Pancreas (tissue), 10 donors: Measurements from ENCODE around the gene INCENP. TPM values are rescaled to one million over a fixed set of nuclear protein-coding genes. Genes with fewer than 3 reads are reported as not detected.

Source experiments
- ATAC-seq, 4 donors: fragments of 200-7000 bp; cut with Tn5 transposase; one replicate each; pipeline versions ENCODE4 v1.8.0 to v1.9.1; 2020; ENCODE audit warnings: mild to moderate bottlenecking in 4 of 4, moderate library complexity in 4 of 4
- DNase-seq, 6 donors: peaks; one replicate each; pipeline ENCODE4 v3.0.0-alpha.2; 2020
- FAIRE-seq: peaks from 2 replicates; lab custom pipeline; 2012; peaks lifted over from hg19 to GRCh38; lab: Jason Lieb, UNC
- H3K27ac ChIP-seq, 4 donors: fragments of 200-600 bp; sonication (generic); 1 replicate in 3 of 4; 2 replicates in 1 of 4; pipeline versions ENCODE4 v1.5.0 to v1.8.0; 2020
- H3K27me3 ChIP-seq, 4 donors: fragments of 200-600 bp; one replicate each; pipeline ENCODE4 v1.8.0; 2021
- H3K36me3 ChIP-seq, 3 donors: fragments of 200-600 bp; sonication (generic) in 1 of 3; one replicate each; pipeline versions ENCODE4 v1.5.0 to v1.8.0; 2020 to 2021
- H3K4me1 ChIP-seq, 3 donors: fragments of 200-600 bp; one replicate each; pipeline ENCODE4 v1.8.0; 2021
- H3K4me3 ChIP-seq, 4 donors: fragments of 200-600 bp; sonication (generic) in 2 of 4; one replicate each; pipeline versions ENCODE4 v1.5.0 to v1.8.0; 2020 to 2021
- H3K9me3 ChIP-seq, 4 donors: fragments of 200-600 bp; one replicate each; pipeline ENCODE4 v1.8.0; 2021
- WGBS, 2 donors: extraction: QIAGEN DNeasy Blood & Tissue Kit; methylation state at CpG; one replicate each; pipeline ENCODE4 v1.1.7; 2013; 5-methylcytosine and 5-hydroxymethylcytosine counted together
- intact Hi-C, 3 donors: fragments of 100-400 bp; cut with DNase I; formaldehyde crosslinking; loops; one replicate each; pipeline versions ENCODE4 v1.11.1 to v1.14.2; 2022
- polyA plus RNA-seq, 2 donors: library from polyadenylated mRNA; stranded (reverse); fragments of 200-250 nt; gene quantifications; one replicate each; pipeline ENCODE4 v1.2.3, GENCODE V29; 2013
- total RNA-seq, 6 donors: library from RNA; stranded (reverse); fragmentation: NEBNext Ultra II Directional in 4 of 6; extraction: Animal tissue kit (Norgen Biotek cat#: 25700) in 4 of 6; gene quantifications; one replicate each; pipeline versions ENCODE4 v1.2.1 to v1.2.4, GENCODE V29; 2021 to 2023
- TF ChIP-seq, protein P1 (sequence below), 4 donors: fragments of 200-600 bp; sonication (generic) in 3 of 4; IDR thresholded peaks; one replicate each; pipeline versions ENCODE4 v1.5.0 to v1.8.0; 2021; ENCODE audit warnings: antibody characterized with exemption in 4 of 4
- donor health status: healthy with polysubstance abuse.
- donor health status: DM: no; HTN: no; CAD: no; lungs with moderate emphysema.
- donor health status: DM: no; HTN: no; CAD: no.
- donor health status: control.
- donor health status: control.
- donor health status: Bipolar disorder and iron deficiency.
- donor health status: DM: yes; HTN: yes; CAD: no.
- donor health status: DM: no; HTN: no; CAD: no.
- donor health status: DM: no; HTN: no; CAD: no.
- donor health status: DM: yes; HTN: yes; CAD: no.

INCENP gene
- total and polyA plus RNA-seq, 8 donors, result 3.7 to 15.0 (median 7.0) TPM

DNA sequence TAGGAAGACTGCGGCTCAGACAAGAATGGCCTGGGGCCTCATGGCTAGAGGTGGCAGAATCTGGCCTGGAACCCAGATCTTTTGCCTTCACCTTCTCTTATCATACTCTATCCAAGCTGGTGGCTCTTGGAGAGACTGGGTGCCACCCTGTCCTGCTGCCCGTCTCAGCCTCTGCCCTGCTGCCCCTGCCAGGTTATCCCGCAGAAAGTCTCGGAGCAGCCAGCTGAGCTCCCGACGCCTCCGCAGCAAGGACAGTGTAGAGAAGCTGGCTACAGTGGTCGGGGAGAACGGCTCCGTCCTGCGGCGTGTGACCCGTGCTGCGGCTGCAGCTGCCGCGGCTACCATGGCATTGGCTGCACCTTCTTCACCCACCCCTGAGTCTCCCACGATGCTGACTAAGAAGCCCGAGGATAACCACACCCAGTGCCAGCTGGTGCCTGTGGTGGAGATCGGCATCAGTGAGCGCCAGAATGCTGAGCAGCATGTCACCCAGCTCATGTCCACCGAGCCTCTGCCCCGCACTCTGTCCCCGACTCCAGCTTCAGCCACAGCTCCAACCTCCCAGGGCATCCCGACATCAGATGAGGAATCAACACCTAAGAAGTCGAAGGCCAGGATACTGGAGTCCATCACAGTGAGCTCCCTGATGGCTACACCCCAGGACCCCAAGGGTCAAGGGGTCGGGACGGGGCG is 5.9 kb downstream of the INCENP start:
- H3K36me3 ChIP-seq, result peaks cover 0 to 11% (median 0%) of the 10 kb centered on the region in 3 donors
- DNase-seq (peak in 1 of 6 donors; percentile 43), ATAC-seq (no peak), FAIRE-seq (no peak)
- H3K27ac ChIP-seq, result no peak overlapping the region
- no peaks in the 10 kb centered on the region for H3K9me3 ChIP-seq
- TF ChIP-seq, protein P1, sequence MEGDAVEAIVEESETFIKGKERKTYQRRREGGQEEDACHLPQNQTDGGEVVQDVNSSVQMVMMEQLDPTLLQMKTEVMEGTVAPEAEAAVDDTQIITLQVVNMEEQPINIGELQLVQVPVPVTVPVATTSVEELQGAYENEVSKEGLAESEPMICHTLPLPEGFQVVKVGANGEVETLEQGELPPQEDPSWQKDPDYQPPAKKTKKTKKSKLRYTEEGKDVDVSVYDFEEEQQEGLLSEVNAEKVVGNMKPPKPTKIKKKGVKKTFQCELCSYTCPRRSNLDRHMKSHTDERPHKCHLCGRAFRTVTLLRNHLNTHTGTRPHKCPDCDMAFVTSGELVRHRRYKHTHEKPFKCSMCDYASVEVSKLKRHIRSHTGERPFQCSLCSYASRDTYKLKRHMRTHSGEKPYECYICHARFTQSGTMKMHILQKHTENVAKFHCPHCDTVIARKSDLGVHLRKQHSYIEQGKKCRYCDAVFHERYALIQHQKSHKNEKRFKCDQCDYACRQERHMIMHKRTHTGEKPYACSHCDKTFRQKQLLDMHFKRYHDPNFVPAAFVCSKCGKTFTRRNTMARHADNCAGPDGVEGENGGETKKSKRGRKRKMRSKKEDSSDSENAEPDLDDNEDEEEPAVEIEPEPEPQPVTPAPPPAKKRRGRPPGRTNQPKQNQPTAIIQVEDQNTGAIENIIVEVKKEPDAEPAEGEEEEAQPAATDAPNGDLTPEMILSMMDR (IDR thresholded peaks at IDR 0.05), result no peak
- peaks cover 0 to 8% (median 8%) of the 10 kb centered on the region in 3 donors for H3K4me1 ChIP-seq
- H3K27me3 ChIP-seq, result no peaks in the 10 kb centered on the region
- intact Hi-C loops, result no loop called here
- WGBS, 2 donors, result 95 to 97% methylated on average over 28 of the region's 28 CpGs
- H3K4me3 ChIP-seq, result no peak overlapping the region

- Histone ChIP-seq H3K36me3 (peaks cover 0 to 11% (median 0%) of the 10 kb centered on the region in 3 donors), H3K27ac (no peak overlapping the region), H3K27me3 (no peaks in the 10 kb centered on the region), H3K4me3 (no peak overlapping the region), H3K4me1 (peaks cover 0 to under 1% (median under 1%) of the 10 kb centered on the region in 3 donors), H3K9me3 (no peaks in the 10 kb centered on the region)
- TF ChIP-seq, protein P1 (IDR thresholded peaks at IDR 0.05), result no peak
- intact Hi-C loops, result no loop called here
- FAIRE-seq (no peak), ATAC-seq (no peak), DNase-seq (peak in 1 of 6 donors; percentile 29)
- 95 to 96% methylated on average over 34 of the region's 34 CpGs for WGBS, 2 donors
Measured at GRCh38 chr11:62130283-62131169, 6.7 kb downstream of the INCENP start.

DNA sequence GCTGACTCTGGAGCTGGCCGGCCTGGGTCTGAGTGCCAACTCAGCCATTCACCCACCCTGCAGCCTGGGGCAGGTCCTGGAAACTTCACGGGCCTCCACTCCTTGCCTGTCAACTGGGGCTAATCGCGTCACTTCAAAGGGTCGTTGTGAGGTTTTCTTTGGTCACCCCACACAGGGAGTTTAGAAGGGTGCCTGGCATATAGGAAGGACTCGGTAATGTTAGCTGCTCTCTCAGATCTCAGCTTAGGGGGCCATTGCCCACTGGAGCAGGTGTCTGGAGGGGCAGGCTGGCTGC is 7.3 kb downstream of the INCENP start:
- H3K4me3 ChIP-seq, result no peak overlapping the region
- peaks cover 0 to 11% (median 0%) of the 10 kb centered on the region in 3 donors for H3K36me3 ChIP-seq
- H3K27me3 ChIP-seq, result no peaks in the 10 kb centered on the region
- DNase-seq (no peak), FAIRE-seq (no peak), ATAC-seq (no peak)
- TF ChIP-seq, protein P1 (IDR thresholded peaks at IDR 0.05), result no peak
- 94 to 98% methylated on average over 6 of the region's 6 CpGs for WGBS, 2 donors
- H3K9me3 ChIP-seq, result no peaks in the 10 kb centered on the region
- no peak overlapping the region for H3K27ac ChIP-seq
- no peaks in the 10 kb centered on the region for H3K4me1 ChIP-seq
- intact Hi-C loops, result no loop called here

DNA sequence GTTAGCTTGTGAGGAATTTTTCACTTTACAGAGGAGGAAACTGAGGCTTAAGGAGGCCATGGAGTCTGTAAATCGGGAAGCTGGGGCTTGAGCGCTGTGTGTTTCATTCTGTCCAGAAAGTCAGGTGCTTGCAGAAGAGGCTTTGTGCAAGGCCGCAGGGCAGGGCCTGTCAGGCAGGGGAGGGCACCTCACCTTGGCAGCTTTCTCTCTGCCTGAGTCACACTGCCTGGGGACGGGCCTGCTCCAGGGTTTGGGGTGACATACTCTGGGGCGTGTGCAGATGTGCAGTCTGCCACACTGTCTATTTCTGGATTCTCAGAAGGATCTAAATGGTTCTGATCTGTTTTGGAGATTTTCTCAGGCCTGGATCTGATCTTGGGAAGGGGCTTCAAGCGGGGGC is 8.4 kb downstream of the INCENP start:
- intact Hi-C loops, result no loop called here
- WGBS, 2 donors, result 92 to 95% methylated on average over 6 of the region's 6 CpGs
- no peak overlapping the region for H3K4me3 ChIP-seq
- TF ChIP-seq, protein P1 (IDR thresholded peaks at IDR 0.05), result no peak
- FAIRE-seq (no peak), ATAC-seq (peak in 1 of 4 donors; percentile 56), DNase-seq (peak in 1 of 6 donors; percentile 32)
- no peaks in the 10 kb centered on the region for H3K9me3 ChIP-seq
- H3K4me1 ChIP-seq, result no peaks in the 10 kb centered on the region
- peaks cover 0 to 11% (median 0%) of the 10 kb centered on the region in 3 donors for H3K36me3 ChIP-seq
- H3K27me3 ChIP-seq, result no peaks in the 10 kb centered on the region
- no peak overlapping the region for H3K27ac ChIP-seq
